GM12801 (cell line): Measurements from ENCODE around the gene CCDC154.

Source experiments
- CTCF ChIP-seq: IDR thresholded peaks from one replicate; pipeline ENCODE4 v1.5.1; 2011; ENCODE audit warnings: control low read depth; ENCODE audit not compliant: insufficient read length; ENCODE audit errors: extremely low read depth

CCDC154 gene

GRCh38 chr16:1427473-1428461, 16.6 kb downstream of the CCDC154 start:
- TF ChIP-seq CTCF, result no peak

GRCh38 chr16:1426734-1427471, 17.5 kb downstream of the CCDC154 start:
- TF ChIP-seq CTCF, result no peak

GRCh38 chr16:1425616-1426370, 18.6 kb downstream of the CCDC154 start:
- TF ChIP-seq CTCF, result no peak

GRCh38 chr16:1424028-1424427, 20.3 kb downstream of the CCDC154 start:
- no peak for TF ChIP-seq CTCF

GRCh38 chr16:1422076-1422475, 22.3 kb downstream of the CCDC154 start:
- no peak for TF ChIP-seq CTCF

GRCh38 chr16:1420111-1420539, 24.2 kb downstream of the CCDC154 start:
- no peak for TF ChIP-seq CTCF

- TF ChIP-seq CTCF, result no peak
These were observed 27.8 kb downstream of the CCDC154 start for GRCh38 chr16:1416521-1416941.
